ENCODE results near the gene KCNMB1. TPM values are rescaled to one million over a fixed set of nuclear protein-coding genes. Genes with fewer than 3 reads are reported as not detected.

Gene KCNMB1
- total RNA-seq, 4 donors from 2014 or later = 0.20 to 0.29 (median 0.25) TPM

GRCh38 chr5:170427672-170428236 is 38.6 kb upstream of the KCNMB1 start:
- H3K9me3 ChIP-seq = no peaks in the 10 kb centered on the region
- intact Hi-C loops (cut with DNase I) = loop anchor here (5.0 kb wide), 1 partner anchor 160 kb away; no protein-coding TSS in a partner anchor
- H3K27ac ChIP-seq = no peak overlapping the region
- H3K4me1 ChIP-seq = no peaks in the 10 kb centered on the region
- TF ChIP-seq CTCF (IDR thresholded peaks at IDR 0.05) (no peak), POLR2A (IDR thresholded peaks at IDR 0.05) (no peak)
- 36 to 48% methylated on average over 4 of the region's 4 CpGs for WGBS, 2 donors
- no peaks in the 10 kb centered on the region for H3K36me3 ChIP-seq
- DNase-seq = no peak
- no peak overlapping the region for H3K4me3 ChIP-seq (replicated peaks in 1 of 3)
- H3K27me3 ChIP-seq = no peaks in the 10 kb centered on the region

- Histone ChIP-seq H3K4me1 (no peaks in the 10 kb centered on the region), H3K27me3 (no peaks in the 10 kb centered on the region), H3K4me3 (replicated peaks in 1 of 3) (no peak overlapping the region), H3K36me3 (no peaks in the 10 kb centered on the region), H3K9me3 (no peaks in the 10 kb centered on the region), H3K27ac (no peak overlapping the region)
- 93 to 94% methylated on average over 6 of the region's 6 CpGs for WGBS, 2 donors
- DNase-seq = no peak
- TF ChIP-seq CTCF (IDR thresholded peaks at IDR 0.05) (no peak), POLR2A (IDR thresholded peaks at IDR 0.05) (no peak)
- intact Hi-C loops (cut with DNase I) = loop anchor here (5.0 kb wide), 1 partner anchor 159 kb away; no protein-coding TSS in a partner anchor
Measured at GRCh38 chr5:170426786-170427185, 37.6 kb upstream of the KCNMB1 start.

GRCh38 chr5:170426149-170426767 is 37.1 kb upstream of the KCNMB1 start:
- WGBS, 2 donors = 98 to 100% methylated on average over 1 to 3 of the region's 3 CpGs
- Histone ChIP-seq H3K36me3 (no peaks in the 10 kb centered on the region), H3K9me3 (no peaks in the 10 kb centered on the region), H3K4me3 (replicated peaks in 1 of 3) (no peak overlapping the region), H3K4me1 (no peaks in the 10 kb centered on the region), H3K27me3 (no peaks in the 10 kb centered on the region), H3K27ac (no peak overlapping the region)
- DNase-seq = no peak
- no peak for TF ChIP-seq POLR2A (IDR thresholded peaks at IDR 0.05)
- TF ChIP-seq CTCF (IDR thresholded peaks at IDR 0.05) = no peak
- intact Hi-C loops (cut with DNase I) = loop anchor here (5.0 kb wide), 1 partner anchor 159 kb away; no protein-coding TSS in a partner anchor

- TF ChIP-seq CTCF (IDR thresholded peaks at IDR 0.05) (no peak), POLR2A (IDR thresholded peaks at IDR 0.05) (no peak)
- intact Hi-C loops (cut with DNase I) = loop anchor here (5.0 kb wide), 1 partner anchor 158 kb away; no protein-coding TSS in a partner anchor
- DNase-seq = no peak
- Histone ChIP-seq H3K36me3 (no peaks in the 10 kb centered on the region), H3K4me1 (no peaks in the 10 kb centered on the region), H3K9me3 (no peaks in the 10 kb centered on the region), H3K27ac (no peak overlapping the region), H3K4me3 (replicated peaks in 1 of 3) (no peak overlapping the region), H3K27me3 (no peaks in the 10 kb centered on the region)
- WGBS, 2 donors = 88 to 94% methylated on average over 4 to 5 of the region's 6 CpGs
Measured at GRCh38 chr5:170425731-170426130, 36.6 kb upstream of the KCNMB1 start.

- no peak overlapping the region for H3K4me3 ChIP-seq (replicated peaks in 1 of 3)
Measured at GRCh38 chr5:170424629-170425028, 35.5 kb upstream of the KCNMB1 start.

More at GRCh38 chr5:170424629-170425028, 35.5 kb upstream of the KCNMB1 start:
- DNase-seq = no peak
- TF ChIP-seq CTCF (IDR thresholded peaks at IDR 0.05) (no peak), POLR2A (IDR thresholded peaks at IDR 0.05) (no peak)
- intact Hi-C loops (cut with DNase I) = loop anchor here (5.0 kb wide), 2 partner anchors 157 to 197 kb away; no protein-coding TSS in a partner anchor
- 93 to 95% methylated on average over 4 of the region's 4 CpGs for WGBS, 2 donors
- no peaks in the 10 kb centered on the region for H3K27me3 ChIP-seq
- no peaks in the 10 kb centered on the region for H3K36me3 ChIP-seq
- H3K9me3 ChIP-seq = no peaks in the 10 kb centered on the region
- no peaks in the 10 kb centered on the region for H3K4me1 ChIP-seq
- H3K27ac ChIP-seq = no peak overlapping the region

Data from thyroid gland (tissue), 4 donors.